Ectodermal cell (in vitro differentiated cells): ENCODE data around the gene SRSF4.

Experiments used
- H3K27ac ChIP-seq: 2 replicates; pipeline ENCODE4 v1.7.0; 2013; ENCODE audit warnings: mild to moderate bottlenecking, low read depth, low read length; ENCODE audit not compliant: insufficient read depth, poor library complexity, severe bottlenecking
- H3K27me3 ChIP-seq: 2 replicates; pipeline ENCODE4 v1.7.0; 2013; ENCODE audit warnings: mild to moderate bottlenecking, low read length; ENCODE audit not compliant: insufficient read depth, control insufficient read depth, poor library complexity, severe bottlenecking
- H3K36me3 ChIP-seq: one replicate; pipeline ENCODE4 v1.7.0; 2013; ENCODE audit warnings: low read length; ENCODE audit not compliant: control insufficient read depth, insufficient read depth
- H3K4me1 ChIP-seq: one replicate; pipeline ENCODE4 v1.7.0; 2013; ENCODE audit warnings: low read length; ENCODE audit not compliant: control insufficient read depth, insufficient read depth
- H3K4me3 ChIP-seq: 2 replicates; pipeline ENCODE4 v1.7.0; 2013; ENCODE audit warnings: low read depth, low read length, control low read depth; ENCODE audit not compliant: insufficient read depth
- H3K9me3 ChIP-seq: 2 replicates; pipeline ENCODE4 v1.7.0; 2013; ENCODE audit warnings: mild to moderate bottlenecking, low read length, moderate library complexity; ENCODE audit not compliant: control insufficient read depth
- WGBS, 2 experiments: methylation state at CpG; one replicate each; pipeline ENCODE4 v1.1.7; 2013; ENCODE audit warnings: missing lambda C conversion rate in 2 of 2; 5-methylcytosine and 5-hydroxymethylcytosine counted together

Gene SRSF4

DNA sequence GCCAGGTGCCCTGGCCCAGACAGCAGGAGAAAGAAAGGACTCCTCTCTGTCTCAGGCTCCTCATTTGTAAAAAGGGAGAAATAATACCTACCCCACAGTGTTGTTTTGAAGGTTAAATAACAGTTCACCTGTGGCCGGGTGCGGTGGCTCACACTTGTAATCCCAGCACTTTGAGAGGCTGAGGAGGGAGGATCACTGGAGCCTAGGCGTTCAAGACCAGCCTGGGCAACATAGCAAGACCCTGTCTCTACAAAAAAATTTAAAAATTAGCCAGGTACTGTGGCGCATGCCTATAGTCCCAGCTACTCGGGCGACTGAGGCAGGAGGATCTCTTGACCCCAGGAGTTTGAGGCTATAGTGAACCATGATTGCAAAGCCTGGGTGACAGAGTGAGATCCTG lies 55.5 kb downstream of the SRSF4 start:
- peaks cover 50% of the 10 kb centered on the region for H3K27me3 ChIP-seq
- H3K27ac ChIP-seq = no peak overlapping the region
- H3K9me3 ChIP-seq = no peaks in the 10 kb centered on the region
- H3K4me1 ChIP-seq = peaks cover 14% of the 10 kb centered on the region
- H3K36me3 ChIP-seq = no peaks in the 10 kb centered on the region
- H3K4me3 ChIP-seq = no peak overlapping the region
- 91 to 95% methylated on average over 6 of the region's 6 CpGs for WGBS, 2 experiments

DNA sequence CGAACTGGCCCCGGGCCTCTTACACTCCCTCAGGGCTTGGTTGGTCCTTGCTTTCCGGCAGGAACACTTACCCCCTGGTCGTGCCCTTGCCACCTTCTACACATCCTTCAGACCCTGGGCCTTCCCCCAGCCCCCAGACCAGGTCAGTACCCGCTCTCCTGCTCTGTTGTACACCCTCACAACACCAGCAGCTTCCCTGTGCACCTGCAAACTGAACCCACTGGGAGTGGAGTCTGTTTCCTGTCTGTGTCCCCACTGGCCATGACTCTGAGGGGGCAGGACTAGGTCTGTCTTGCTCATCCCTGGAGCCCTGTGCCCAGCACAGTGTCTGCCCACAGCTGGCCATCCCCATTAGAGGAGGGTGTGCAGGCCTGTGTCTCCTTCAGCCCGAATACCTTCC lies 55.9 kb downstream of the SRSF4 start:
- no peaks in the 10 kb centered on the region for H3K9me3 ChIP-seq
- H3K4me3 ChIP-seq = no peak overlapping the region
- H3K36me3 ChIP-seq = no peaks in the 10 kb centered on the region
- WGBS, 2 experiments = 85 to 89% methylated on average over 6 of the region's 6 CpGs
- peaks cover 14% of the 10 kb centered on the region for H3K4me1 ChIP-seq
- peaks cover 54% of the 10 kb centered on the region for H3K27me3 ChIP-seq
- no peak overlapping the region for H3K27ac ChIP-seq

DNA sequence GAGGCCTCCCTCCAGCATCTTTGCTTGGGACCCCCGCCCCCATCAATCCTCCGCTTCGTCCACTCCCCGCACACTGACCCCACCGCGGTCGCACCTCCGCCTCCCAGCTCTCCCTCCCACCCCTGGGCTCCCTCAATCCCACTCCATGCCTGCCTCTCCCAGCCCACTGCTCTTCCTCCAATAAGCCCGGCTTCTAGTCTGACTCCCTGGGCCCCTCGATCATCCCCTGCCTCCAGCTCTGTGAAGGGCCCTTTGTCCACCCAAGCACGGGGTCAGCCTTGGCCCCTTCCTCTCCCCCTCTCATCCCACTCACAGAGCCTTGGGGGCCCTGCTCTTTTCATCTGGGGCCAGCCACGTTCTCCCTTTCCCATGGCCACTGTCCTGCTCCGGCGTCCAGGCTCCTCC lies 56.5 kb downstream of the SRSF4 start:
- peaks cover 14% of the 10 kb centered on the region for H3K4me1 ChIP-seq
- 81% methylated on average over 14 of the region's 14 CpGs for WGBS, 2 experiments
- H3K27me3 ChIP-seq = peaks cover 58% of the 10 kb centered on the region
- no peaks in the 10 kb centered on the region for H3K36me3 ChIP-seq
- H3K4me3 ChIP-seq = peak overlapping the region; percentile 46
- no peaks in the 10 kb centered on the region for H3K9me3 ChIP-seq
- no peak overlapping the region for H3K27ac ChIP-seq

DNA sequence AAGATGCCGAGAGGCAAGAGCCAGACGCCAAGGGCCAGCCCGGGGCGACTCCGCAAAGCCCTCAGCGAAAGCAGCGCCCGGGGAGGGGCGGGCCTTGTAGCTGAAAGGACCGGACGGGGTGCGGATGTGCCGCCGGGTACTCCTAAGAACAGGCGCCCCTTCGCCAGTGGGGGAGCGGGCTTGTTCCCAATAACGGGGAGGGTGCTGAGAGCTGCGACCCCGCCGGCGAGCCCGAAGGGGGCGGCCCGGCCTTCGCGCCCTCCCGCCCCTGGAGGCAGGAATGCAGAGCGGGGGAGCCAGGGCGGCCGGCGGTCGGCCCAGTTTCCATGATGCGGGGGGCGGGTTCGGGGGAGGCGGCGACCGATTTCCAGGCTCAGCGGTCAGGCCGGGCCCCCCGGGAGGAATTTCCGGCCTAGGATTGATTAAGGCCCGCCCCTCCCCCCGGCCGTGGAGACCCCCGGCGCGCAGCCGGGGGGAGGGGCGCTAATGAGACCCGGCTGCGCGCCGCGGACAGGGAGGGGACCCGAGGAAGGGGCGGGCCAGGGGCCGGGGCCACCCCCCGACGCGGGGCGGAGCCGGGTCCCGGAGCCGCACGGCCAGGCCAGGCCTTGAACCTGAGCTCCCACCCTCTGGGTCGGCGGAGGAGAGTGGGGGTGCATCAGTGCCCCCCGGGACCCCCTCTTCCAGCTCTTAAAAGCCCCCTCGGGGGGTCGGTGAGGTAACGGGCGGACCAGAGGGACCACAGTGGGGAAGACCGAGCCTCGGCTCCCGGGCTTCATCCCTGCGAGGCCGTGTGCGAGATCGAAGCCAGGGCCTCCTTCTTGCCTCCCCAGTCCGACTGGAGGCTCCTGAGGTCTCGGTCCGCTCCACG lies 57.1 kb downstream of the SRSF4 start:
- 8 to 9% methylated on average over 85 of the region's 85 CpGs for WGBS, 2 experiments
- Histone ChIP-seq H3K36me3 (no peaks in the 10 kb centered on the region), H3K4me1 (peaks cover 14% of the 10 kb centered on the region), H3K27me3 (peaks cover 58% of the 10 kb centered on the region), H3K9me3 (no peaks in the 10 kb centered on the region), H3K27ac (no peak overlapping the region), H3K4me3 (peak overlapping the region; percentile 46)

DNA sequence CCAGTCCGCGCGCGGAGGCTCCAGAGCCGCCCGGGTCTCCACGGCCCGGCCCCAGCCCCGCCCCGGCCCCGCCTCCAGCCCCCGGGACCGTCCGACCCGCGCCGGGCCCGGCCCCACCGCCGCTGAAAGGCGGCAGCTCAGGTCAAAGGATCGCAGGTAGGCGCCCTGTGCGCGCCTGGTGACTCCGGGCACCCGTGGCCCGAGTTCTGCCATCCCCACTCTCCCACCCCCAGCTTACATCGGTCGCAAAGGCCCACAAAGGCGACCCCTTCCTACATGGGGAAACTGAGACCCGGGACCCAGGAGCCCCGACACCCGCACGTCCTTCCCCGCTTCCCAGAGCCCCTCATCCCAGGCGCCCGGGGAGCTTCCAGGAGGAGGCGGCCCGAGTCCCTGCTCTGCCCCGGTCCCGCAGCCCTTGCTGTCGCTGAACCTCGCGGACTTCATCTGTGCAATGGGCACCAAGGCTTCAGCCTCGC lies 57.8 kb downstream of the SRSF4 start, which contains the start of gene TMEM200B:
TSS of gene TMEM200B (minus strand) at position 17 of the 479 bp plus-strand sequence. CDS start 2,075 bp downstream, outside the sequence.
- WGBS, 2 experiments = 1% methylated on average over 46 of the region's 46 CpGs

DNA sequence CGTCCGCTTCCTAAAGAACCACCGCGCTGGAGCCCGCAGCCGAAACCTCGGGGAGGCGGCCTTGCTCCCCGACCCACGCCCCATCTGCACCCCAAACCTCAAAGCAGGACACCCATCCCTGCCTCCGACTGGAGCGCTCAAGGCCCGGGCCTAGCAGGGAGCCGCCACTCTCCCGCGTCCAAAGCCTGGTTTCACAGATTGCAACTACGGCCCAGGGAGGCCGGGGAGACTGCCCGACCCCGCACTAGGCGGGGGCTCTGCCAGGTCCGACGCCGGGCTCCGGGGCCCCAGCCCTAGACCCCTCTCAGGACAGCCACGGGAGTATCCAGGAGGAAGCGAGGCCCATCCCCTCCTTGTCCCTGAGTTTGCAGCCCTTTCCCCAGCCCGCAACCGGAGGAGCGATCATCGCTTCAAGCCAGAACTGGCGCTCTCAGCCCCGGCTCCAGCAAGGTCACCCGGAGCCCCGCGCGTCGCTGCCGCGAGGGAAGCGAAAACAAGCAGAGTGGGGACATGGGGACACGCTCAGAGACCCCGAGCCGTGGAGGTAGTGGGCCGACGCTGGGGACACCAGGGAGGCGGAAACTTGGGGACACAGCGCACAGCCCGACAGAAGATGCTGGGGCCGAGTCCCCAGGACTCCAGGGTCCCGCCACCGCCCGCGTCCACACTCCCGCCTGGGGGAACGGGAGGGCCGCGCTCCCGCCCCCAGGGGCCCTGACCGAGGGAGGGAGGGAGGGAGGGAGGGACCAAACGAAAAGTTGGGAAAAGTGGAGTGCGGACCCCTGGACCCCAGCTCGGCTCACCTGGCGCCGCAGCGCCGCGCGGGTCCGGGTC lies 58.4 kb downstream of the SRSF4 start:
- Histone ChIP-seq H3K27ac (no peak overlapping the region), H3K4me1 (peaks cover 14% of the 10 kb centered on the region), H3K4me3 (peak overlapping the region; percentile 32), H3K36me3 (no peaks in the 10 kb centered on the region), H3K9me3 (no peaks in the 10 kb centered on the region), H3K27me3 (peaks cover 58% of the 10 kb centered on the region)
- WGBS, 2 experiments = 3% methylated on average over 70 of the region's 70 CpGs

More for the DNA sequence above, 57.8 kb downstream of the SRSF4 start, which contains the start of gene TMEM200B:
- H3K4me3 ChIP-seq = peak within 1 kb of the TSS; percentile 46
- H3K27ac ChIP-seq = no peak within 1 kb of the TSS
- peaks cover 14% of the 10 kb centered on the region for H3K4me1 ChIP-seq
- peaks cover 58% of the 10 kb centered on the region for H3K27me3 ChIP-seq
- H3K9me3 ChIP-seq = no peaks in the 10 kb centered on the region
- no peaks in the 10 kb centered on the region for H3K36me3 ChIP-seq

DNA sequence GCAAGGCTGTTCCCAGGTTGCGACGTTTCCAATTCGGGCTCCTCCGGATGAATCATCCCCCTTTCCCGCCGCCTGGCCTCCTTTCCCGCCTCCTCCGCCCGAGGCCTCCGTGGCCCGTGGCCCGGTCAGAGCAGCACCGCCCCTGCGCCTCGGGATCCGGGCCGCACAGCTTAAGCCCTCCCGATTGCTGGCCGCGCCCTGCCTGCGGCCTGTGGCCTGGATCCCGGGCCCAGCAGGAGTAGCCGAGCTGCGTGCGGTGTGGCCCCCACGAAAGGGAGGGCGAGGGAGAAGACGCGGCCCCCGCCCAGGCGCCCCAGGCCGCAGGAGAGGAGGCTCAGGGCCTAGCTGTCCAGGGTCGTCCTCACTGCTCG lies 59.0 kb downstream of the SRSF4 start:
- H3K4me1 ChIP-seq = peaks cover 14% of the 10 kb centered on the region
- no peaks in the 10 kb centered on the region for H3K36me3 ChIP-seq
- WGBS, 2 experiments = 2% methylated on average over 34 of the region's 34 CpGs
- H3K27ac ChIP-seq = no peak overlapping the region
- H3K4me3 ChIP-seq = peak overlapping the region; percentile 32
- no peaks in the 10 kb centered on the region for H3K9me3 ChIP-seq
- H3K27me3 ChIP-seq = peaks cover 58% of the 10 kb centered on the region

GRCh38 chr1:29121936-29122681 lies 59.6 kb downstream of the SRSF4 start:
- Histone ChIP-seq H3K36me3 (peaks cover 1% of the 10 kb centered on the region), H3K4me1 (peaks cover 14% of the 10 kb centered on the region), H3K27me3 (peaks cover 58% of the 10 kb centered on the region), H3K27ac (no peak overlapping the region), H3K9me3 (no peaks in the 10 kb centered on the region), H3K4me3 (peak overlapping the region; percentile 32)
- 1% methylated on average over 81 of the region's 81 CpGs for WGBS, 2 experiments

GRCh38 chr1:29121516-29121935 lies 60.2 kb downstream of the SRSF4 start:
- Histone ChIP-seq H3K27ac (no peak overlapping the region), H3K9me3 (no peaks in the 10 kb centered on the region), H3K4me3 (peak overlapping the region; percentile 32), H3K4me1 (peaks cover 14% of the 10 kb centered on the region), H3K36me3 (peaks cover 4% of the 10 kb centered on the region), H3K27me3 (peaks cover 58% of the 10 kb centered on the region)
- 2 to 3% methylated on average over 59 of the region's 59 CpGs for WGBS, 2 experiments
